TTC549 (cell line): ENCODE results near the gene UBE2Z.
"Not testable (repeated sequence)": the region's sequence is repeated elsewhere in the genome, so short reads cannot be mapped to it uniquely, and the experiment has no call there.

Source experiments
- FAIRE-seq: peaks from 2 replicates; lab custom pipeline; 2012; peaks lifted over from hg19 to GRCh38; lab: Jason Lieb, UNC

The UBE2Z gene

GRCh38 chr17:48908047-48908843 is at the start of gene UBE2Z:
TSS of gene UBE2Z (plus strand) at chr17:48908407. CDS start at chr17:48908504, 97 bp downstream.
- FAIRE-seq = no peak

- no peak for FAIRE-seq
Measured at GRCh38 chr17:48860034-48860433, 48.2 kb upstream of the UBE2Z start.

- no peak for FAIRE-seq
Measured at GRCh38 chr17:48860456-48860855, 47.8 kb upstream of the UBE2Z start.

GRCh38 chr17:48868916-48869500 is 39.2 kb upstream of the UBE2Z start:
- no peak for FAIRE-seq

GRCh38 chr17:48869821-48870318 is 38.3 kb upstream of the UBE2Z start:
- no peak for FAIRE-seq

GRCh38 chr17:48871035-48871550 is 37.1 kb upstream of the UBE2Z start:
- no peak for FAIRE-seq

GRCh38 chr17:48871551-48872351 is 36.5 kb upstream of the UBE2Z start:
- FAIRE-seq = no peak

GRCh38 chr17:48872409-48872808 is 35.8 kb upstream of the UBE2Z start:
- FAIRE-seq = not testable (repeated sequence)

GRCh38 chr17:48873209-48873608 is 35.0 kb upstream of the UBE2Z start:
- FAIRE-seq = no peak

GRCh38 chr17:48873696-48874443 is 34.3 kb upstream of the UBE2Z start:
- peak; percentile 31 for FAIRE-seq

- FAIRE-seq = peak; percentile 29
Measured at GRCh38 chr17:48878920-48879898, 29.0 kb upstream of the UBE2Z start.

GRCh38 chr17:48882272-48882671 is 25.9 kb upstream of the UBE2Z start:
- FAIRE-seq = no peak

GRCh38 chr17:48883171-48883570 is 25.0 kb upstream of the UBE2Z start:
- no peak for FAIRE-seq

- no peak for FAIRE-seq
Measured at GRCh38 chr17:48890086-48890485, 18.1 kb upstream of the UBE2Z start.

- no peak for FAIRE-seq
Measured at GRCh38 chr17:48892940-48893645, 15.1 kb upstream of the UBE2Z start.

GRCh38 chr17:48893646-48894508 is 14.3 kb upstream of the UBE2Z start:
- no peak for FAIRE-seq

GRCh38 chr17:48894886-48895285 is 13.3 kb upstream of the UBE2Z start:
- no peak for FAIRE-seq

GRCh38 chr17:48901241-48901640 is 7.0 kb upstream of the UBE2Z start:
- FAIRE-seq = no peak

GRCh38 chr17:48903401-48903800 is 4.8 kb upstream of the UBE2Z start:
- no peak for FAIRE-seq
